Activated T-cell treated with anti-CD3 and anti-CD28 coated beads for 24 hours (primary cell): ENCODE results near the gene AP1M1.
A peak's percentile ranks its signal among the peaks of the same experiment; 100 is the strongest.

Source experiments
- DNase-seq: peaks from one replicate; pipeline ENCODE4 v3.0.0-alpha.2; 2020; ENCODE audit warnings: low read depth

AP1M1 gene

DNA sequence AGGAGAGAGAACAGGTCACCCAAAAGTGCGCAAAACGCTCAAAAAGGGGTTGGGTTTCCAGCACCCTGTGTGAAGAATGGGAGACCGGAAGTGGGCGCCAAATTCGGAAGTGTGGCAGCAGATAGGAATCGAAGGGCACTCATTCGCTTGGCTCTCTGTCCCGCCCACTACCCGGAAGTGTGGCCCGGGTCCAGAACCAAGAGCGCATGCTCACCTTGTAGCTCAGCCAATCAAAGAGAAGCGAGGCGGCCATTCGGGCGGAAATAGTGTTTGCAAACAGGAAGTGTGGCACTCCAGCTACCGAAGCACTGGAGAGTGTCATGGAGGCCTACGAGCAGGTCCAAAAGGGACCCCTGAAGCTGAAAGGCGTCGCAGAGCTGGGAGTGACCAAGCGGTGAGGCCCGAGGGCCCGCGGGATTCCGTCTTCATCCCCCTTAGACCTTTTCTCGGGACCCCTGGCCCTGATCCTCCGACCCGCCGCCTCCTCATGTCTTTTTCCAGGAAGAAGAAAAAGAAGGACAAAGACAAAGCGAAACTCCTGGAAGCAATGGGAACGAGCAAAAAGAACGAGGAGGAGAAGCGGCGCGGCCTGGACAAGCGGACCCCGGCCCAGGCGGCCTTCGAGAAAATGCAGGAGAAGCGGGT is 12.5 kb upstream of the AP1M1 start, which contains the start of gene FAM32A:
Gene FAM32A (plus strand): TSS at position 288 of the 645 bp plus-strand sequence. CDS start 33 bp downstream, at position 321.
- peak; percentile 100 for DNase-seq

- DNase-seq, result no peak
Measured at GRCh38 chr19:16185768-16186123, 12.0 kb upstream of the AP1M1 start.

- DNase-seq, result no peak
Measured at GRCh38 chr19:16188521-16188920, 9.2 kb upstream of the AP1M1 start.

- no peak for DNase-seq
Measured at GRCh38 chr19:16190198-16190597, 7.5 kb upstream of the AP1M1 start.

- no peak for DNase-seq
Measured at GRCh38 chr19:16190736-16191135, 7.0 kb upstream of the AP1M1 start.

- DNase-seq, result no peak
Measured at GRCh38 chr19:16191216-16191908, 6.3 kb upstream of the AP1M1 start.

DNA sequence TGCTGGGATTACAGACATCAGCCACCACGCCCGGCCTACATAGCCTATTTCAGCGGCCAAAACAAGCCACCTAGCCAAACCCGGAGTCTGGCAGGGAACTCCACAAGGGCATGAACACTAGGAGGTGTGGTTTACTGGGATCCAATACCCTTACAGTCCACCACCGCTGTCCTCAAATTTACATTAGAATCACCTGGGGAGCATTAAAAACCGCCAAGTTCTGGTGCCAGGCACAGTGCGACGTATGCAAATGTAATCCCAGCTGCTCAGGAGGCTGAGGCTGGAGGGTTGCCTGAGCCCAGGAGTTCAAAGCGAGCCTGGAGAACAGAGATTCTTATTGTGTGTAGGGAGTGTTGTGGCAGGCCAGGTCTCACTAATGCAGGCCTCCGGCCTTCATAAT is 4.2 kb upstream of the AP1M1 start:
- DNase-seq, result no peak

DNA sequence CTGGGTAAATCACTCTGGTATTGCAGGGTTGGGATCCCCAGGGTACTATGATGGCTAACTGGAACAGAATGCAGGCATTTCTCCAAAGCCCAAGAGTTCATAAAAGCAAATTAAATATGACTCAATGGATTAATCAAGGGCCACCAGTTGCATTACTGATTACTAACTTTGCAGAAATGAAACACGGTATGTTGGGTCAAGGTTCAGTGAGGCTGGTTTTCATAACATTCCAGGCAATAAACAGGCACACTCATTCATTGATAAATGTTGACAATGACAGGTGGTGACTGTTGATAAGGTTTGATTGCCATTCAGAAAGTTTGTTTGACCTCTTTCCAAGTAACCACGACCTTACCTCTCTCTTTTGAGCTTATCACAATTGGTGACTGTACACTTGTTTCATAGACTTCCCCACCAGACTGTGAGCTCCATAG is 506 bp upstream of the AP1M1 start:
- DNase-seq, result no peak

DNA sequence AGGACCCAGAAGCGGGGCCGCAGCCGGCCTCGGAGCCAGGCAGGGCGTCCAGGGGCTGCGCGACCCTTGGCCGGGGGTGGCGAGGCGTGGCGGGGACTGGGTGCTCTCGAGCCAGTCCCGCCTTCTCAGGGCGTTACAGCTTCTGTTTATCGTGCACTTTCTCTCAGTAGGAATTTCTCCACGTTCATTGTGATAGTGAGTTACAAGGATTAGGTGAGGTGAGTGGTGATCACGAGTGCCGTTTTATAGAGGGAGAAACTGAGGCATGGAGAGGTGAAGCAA is 600 bp downstream of the AP1M1 start:
- DNase-seq, result no peak

DNA sequence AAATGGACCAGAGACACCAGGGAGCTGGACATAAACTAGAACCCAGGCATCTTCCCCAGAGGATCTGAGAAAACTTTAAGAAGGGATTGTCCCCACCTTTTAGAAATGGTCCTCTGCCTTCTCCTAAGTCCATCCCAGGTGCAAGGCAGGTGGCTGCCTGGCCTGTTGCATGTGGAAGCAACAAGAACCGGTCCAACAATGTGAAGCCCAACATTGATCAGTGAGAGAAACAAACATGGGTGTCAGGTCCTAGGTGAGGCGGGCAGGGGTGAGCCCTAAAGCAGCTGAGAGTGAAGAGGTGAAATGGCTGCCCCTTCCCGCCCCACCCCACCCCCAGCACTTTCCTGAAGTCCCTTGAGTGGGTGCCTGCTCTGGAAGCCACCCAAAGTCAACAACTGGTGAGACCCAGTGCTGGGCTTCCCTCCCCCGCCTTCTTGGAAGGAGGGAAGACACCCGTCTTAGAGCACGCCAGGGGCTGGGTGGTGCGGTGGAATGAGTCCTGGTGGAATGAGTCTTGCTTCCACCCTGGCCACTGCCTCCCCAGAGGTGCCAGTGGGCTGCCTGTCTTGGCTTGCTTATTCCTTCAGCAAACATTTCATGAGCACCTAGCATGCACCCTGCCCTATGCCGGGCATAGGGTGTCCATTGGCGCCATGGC is 1.7 kb downstream of the AP1M1 start:
- no peak for DNase-seq

DNA sequence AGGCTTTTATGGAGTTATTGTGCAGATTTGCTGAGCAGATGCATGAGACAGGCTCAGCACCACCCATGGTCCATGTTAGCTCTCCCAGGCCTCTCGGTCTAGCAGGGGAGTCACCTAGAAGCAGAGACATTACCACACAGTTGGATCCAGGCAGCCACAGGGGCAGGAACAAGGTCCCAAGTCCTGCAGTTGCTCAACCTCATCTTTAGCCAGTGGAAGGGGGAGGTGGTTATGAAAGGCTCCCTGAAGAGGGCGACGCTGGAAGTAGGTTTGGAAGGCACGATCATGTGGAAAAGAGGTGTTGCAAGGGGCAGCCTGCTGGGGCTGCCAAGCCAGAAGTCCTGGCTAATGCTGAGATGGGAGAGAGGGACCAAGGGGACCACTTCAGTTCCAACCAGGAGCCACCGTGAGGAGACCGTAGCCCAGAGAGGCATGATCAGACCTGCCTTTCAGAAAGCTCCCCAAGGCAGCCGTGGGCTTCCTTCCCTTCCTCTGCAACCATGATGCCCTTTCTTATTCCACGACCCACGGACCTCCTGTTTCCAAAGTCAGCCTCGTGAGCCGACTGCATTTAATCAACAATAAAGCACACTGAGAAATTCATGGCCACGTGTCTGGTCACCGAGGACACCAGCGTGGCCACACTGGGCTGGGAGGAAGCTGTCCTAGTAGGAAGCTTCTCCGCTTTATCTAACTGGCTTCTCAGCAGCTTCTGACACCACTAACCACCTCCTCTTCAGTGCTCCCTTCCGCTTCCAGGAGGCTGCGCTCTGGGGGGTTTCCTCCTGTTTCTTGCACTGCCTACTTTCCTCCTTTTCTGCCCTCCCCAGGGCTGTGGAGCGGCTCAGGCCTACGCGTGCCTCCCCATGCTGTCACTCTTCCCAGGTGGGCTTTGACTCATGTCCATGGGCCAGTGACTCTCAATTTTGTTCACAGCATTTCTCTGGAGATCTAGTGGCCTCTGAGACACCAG is 2.6 kb downstream of the AP1M1 start:
- no peak for DNase-seq

- DNase-seq, result no peak
Measured at GRCh38 chr19:16201011-16201391, 3.3 kb downstream of the AP1M1 start.

GRCh38 chr19:16202320-16203255 is 4.9 kb downstream of the AP1M1 start:
- DNase-seq, result no peak

DNA sequence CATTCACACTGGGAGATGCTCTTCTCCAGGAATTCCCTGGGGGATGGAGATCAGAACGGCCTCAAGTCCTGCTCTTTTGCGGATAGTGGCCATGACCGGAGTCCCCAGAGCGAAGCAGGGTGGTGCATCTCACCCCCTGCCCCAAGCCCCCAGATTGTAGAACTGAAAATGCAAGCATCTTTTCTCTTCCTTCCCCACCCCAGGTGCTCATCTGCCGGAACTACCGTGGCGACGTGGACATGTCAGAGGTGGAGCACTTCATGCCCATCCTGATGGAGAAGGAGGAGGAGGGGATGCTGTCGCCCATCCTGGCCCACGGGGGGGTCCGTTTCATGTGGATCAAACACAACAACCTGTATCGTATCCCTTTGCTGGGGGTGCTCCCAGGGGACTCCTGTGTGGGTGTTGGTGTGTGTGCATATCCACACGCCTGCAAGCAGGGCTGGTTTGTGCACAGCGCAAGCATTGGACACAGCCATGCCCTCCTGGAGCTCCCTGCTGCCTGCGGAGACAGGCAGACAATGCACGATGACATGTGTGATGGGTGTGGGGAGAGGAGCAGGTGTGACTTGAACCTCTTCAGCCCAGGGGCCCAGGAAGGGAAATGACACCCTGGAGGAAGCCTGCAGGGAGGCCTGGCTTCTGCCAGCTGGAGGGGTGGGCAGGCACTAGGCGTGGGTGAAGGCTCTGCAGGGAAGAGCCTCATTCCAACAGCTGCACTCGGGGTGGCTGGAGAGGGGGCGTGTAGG is 5.7 kb downstream of the AP1M1 start:
- DNase-seq, result no peak

DNA sequence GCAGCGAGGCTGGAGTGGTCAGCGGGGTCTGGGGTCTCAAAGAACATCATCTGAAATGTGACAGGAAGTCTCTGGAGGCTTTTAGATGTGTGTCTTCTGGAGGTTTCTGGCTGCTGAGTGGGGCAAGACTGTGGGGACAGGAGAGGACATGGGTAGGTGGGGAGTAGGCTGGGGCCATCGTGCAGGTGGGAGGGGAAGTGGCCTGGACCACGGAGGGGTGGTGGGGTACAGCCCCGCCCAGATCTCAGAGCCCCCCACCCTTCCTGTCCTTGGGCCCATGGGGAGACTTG is 6.2 kb downstream of the AP1M1 start:
- DNase-seq, result no peak

DNA sequence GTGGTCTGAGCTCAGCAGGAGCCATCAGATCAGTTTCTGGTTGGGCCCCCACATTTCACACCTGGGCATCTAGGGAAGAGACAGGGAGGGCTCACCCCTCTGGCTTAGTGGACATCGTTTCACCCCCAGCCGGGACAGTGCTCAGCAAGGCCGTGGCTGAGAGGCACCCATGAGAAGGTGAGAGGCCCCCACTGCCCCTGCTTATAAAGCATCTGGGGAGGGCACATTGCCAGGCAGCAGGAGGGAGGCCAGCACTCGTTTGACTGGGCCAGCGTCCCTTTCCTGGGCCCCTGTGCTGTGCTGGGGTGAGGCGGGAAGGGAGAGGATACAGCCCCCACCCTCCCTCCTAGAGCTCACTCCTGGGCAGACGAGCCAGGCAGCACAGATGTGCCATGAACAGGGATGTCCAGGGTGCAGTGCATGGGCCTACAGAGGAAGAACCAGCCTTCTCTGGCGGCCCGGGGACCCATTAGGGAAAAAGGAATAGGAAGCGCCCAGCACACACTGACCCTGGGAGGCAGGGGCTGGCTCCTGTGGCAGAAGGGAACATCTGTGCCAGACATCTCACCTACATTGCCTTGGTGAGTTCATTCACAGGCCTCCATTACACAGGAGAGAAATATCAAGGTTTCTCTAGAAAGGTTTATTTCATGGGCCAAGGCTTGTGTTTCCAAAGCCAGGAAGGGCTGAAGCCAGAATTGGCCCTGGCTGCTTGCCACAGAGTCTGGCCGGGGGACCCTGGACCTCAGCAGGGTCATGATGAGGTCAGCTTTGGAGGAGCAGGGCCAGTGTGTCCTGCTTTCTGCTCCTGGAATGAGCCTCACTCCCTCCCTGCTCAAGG is 7.7 kb downstream of the AP1M1 start:
- DNase-seq, result no peak

GRCh38 chr19:16206046-16206605 is 8.4 kb downstream of the AP1M1 start:
- DNase-seq, result no peak

DNA sequence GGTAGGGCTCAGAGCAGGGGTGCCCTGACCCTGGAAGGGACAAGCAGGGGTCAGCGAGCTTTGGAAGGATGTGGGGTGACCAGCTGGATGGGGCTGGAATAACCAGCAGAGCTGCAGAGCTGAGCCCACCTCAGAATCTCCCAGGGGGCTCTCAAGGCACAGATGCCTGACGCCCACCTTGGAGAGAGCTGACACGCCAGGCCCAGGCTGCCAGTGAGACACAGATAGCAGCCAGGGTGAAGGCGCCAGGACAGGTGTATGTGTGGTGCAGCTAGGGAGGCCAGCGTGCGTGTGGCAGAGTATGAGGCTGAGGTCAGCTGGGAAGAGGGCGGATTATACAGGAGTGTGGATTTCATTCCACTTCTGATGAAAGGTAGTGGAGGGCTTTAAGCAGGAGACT is 8.9 kb downstream of the AP1M1 start:
- DNase-seq, result no peak

DNA sequence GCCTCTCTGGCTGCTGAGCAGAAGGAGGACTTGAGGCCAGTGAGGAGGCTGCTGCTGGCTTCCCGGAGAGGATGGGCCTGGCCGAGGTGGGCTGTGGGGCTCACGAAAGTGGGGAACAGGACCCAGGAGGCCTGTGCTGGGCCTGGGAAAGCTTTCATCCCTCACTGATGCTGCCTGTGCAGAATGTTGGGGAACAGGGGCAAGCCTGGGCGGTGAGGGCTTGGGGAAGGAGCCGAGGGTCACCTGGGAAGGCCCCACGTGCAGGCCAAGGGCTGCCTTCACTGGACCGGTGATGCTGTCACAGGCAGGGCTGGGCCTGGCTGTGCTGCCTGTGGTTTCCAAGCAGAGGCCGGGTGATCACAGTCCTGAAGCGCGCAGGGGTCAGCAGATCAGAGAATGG is 9.4 kb downstream of the AP1M1 start:
- no peak for DNase-seq
